HepG2 (cell line): ENCODE results near the gene ARHGEF3. TPM values are rescaled to one million over a fixed set of nuclear protein-coding genes. Genes with fewer than 3 reads are reported as not detected.

ENCODE experiments used
- ATF4 ChIP-seq, 2 experiments: fragments of 450-650 bp in 1 of 2; sonication (generic) in 1 of 2; formaldehyde crosslinking; IDR thresholded peaks; 2 replicates each; pipeline versions ENCODE4 v1.5.0 to v1.8.0; 2020 to 2022; ENCODE audit warnings: mild to moderate bottlenecking in 1 of 2, missing genetic modification reagents in 1 of 2
- CREB1 ChIP-seq, 2 experiments: fragments of 450-650 bp in 1 of 2; IDR thresholded peaks; 2 replicates each; pipeline ENCODE4 v1.6.1; 2016 to 2017; ENCODE audit warnings: control low read depth in 1 of 2, mild to moderate bottlenecking in 1 of 2, missing compliant biosample characterization in 1 of 2, missing genetic modification characterization in 1 of 2
- E2F1 ChIP-seq: sonication (generic); formaldehyde crosslinking; IDR thresholded peaks from 2 replicates; pipeline ENCODE4 v1.5.0; 2020; ENCODE audit warnings: missing genetic modification reagents
- EZH2 ChIP-seq: conservative IDR thresholded peaks from 2 replicates; pipeline ENCODE4 v1.6.1; 2012; ENCODE audit warnings: mild to moderate bottlenecking, low read depth, low read length, moderate library complexity
- FOXJ3 ChIP-seq: sonication (generic); formaldehyde crosslinking; IDR thresholded peaks from 2 replicates; pipeline ENCODE4 v1.4.0; 2020; ENCODE audit warnings: missing genetic modification reagents, mild to moderate bottlenecking, borderline replicate concordance
- HNRNPL ChIP-seq: fragments of 200-400 bp; formaldehyde crosslinking; IDR thresholded peaks from 2 replicates; pipeline ENCODE4 v1.6.1; 2017; ENCODE audit warnings: mild to moderate bottlenecking, low read depth, low read length
- KDM5A ChIP-seq: fragments of 200-600 bp; sonication (generic); IDR thresholded peaks from 2 replicates; pipeline ENCODE4 v1.7.0; 2018; ENCODE audit warnings: antibody characterized with exemption, mild to moderate bottlenecking, low read length, borderline replicate concordance
- KMT2B ChIP-seq: IDR thresholded peaks from 2 replicates; pipeline ENCODE4 v1.6.1; 2016; ENCODE audit warnings: missing genetic modification reagents, missing compliant biosample characterization
- NPAS2 ChIP-seq: sonication (generic); formaldehyde crosslinking; IDR thresholded peaks from 2 replicates; pipeline ENCODE4 v1.8.0; 2022; ENCODE audit warnings: mild to moderate bottlenecking, missing genetic modification reagents, borderline replicate concordance
- POLR2AphosphoS2 ChIP-seq: IDR thresholded peaks from 2 replicates; pipeline ENCODE4 v1.6.1; 2011; ENCODE audit warnings: low read depth, low read length, improper control_type of control experiment
- SAP130 ChIP-seq: IDR thresholded peaks from 2 replicates; pipeline ENCODE4 v1.6.1; 2016; ENCODE audit warnings: low read depth
- SCMH1 ChIP-seq: sonication (generic); formaldehyde crosslinking; IDR thresholded peaks from 2 replicates; pipeline ENCODE4 v1.9.0; 2021; ENCODE audit warnings: missing genetic modification reagents, mild to moderate bottlenecking, borderline replicate concordance
- TBX2 ChIP-seq: sonication (generic); formaldehyde crosslinking; IDR thresholded peaks from 2 replicates; pipeline ENCODE4 v1.5.0; 2020; ENCODE audit warnings: missing genetic modification reagents, mild to moderate bottlenecking, borderline replicate concordance
- WIZ ChIP-seq: sonication (generic); formaldehyde crosslinking; IDR thresholded peaks from 2 replicates; pipeline ENCODE4 v1.5.1; 2020; ENCODE audit warnings: mild to moderate bottlenecking, missing genetic modification reagents
- YEATS2 ChIP-seq: sonication (generic); formaldehyde crosslinking; IDR thresholded peaks from 2 replicates; pipeline ENCODE4 v1.4.0; 2020; ENCODE audit warnings: missing genetic modification reagents, borderline replicate concordance
- ZBTB14 ChIP-seq: sonication (generic); formaldehyde crosslinking; IDR thresholded peaks from 2 replicates; pipeline ENCODE4 v1.4.0; 2020; ENCODE audit warnings: missing genetic modification reagents
- ZBTB43 ChIP-seq: sonication (generic); formaldehyde crosslinking; conservative IDR thresholded peaks from 2 replicates; pipeline ENCODE4 v1.4.0; 2020; ENCODE audit warnings: missing genetic modification reagents
- ZNF224 ChIP-seq: sonication (generic); formaldehyde crosslinking; IDR thresholded peaks from 2 replicates; pipeline ENCODE4 v1.5.0; 2020; ENCODE audit warnings: mild to moderate bottlenecking, missing genetic modification reagents
- ZNF367 ChIP-seq: sonication (generic); formaldehyde crosslinking; IDR thresholded peaks from 2 replicates; pipeline ENCODE4 v1.4.0; 2020; ENCODE audit warnings: missing genetic modification reagents, borderline replicate concordance
- ZNF7 ChIP-seq: IDR thresholded peaks from 2 replicates; pipeline ENCODE4 v1.6.1; 2016; ENCODE audit warnings: missing biosample characterization, missing genetic modification reagents
- ZNF883 ChIP-seq: sonication (generic); formaldehyde crosslinking; IDR thresholded peaks from 2 replicates; pipeline ENCODE4 v1.5.1; 2020; ENCODE audit warnings: mild to moderate bottlenecking, missing genetic modification reagents; ENCODE audit errors: not compliant biosample characterization
- ZXDC ChIP-seq: sonication (generic); formaldehyde crosslinking; IDR thresholded peaks from 2 replicates; pipeline ENCODE4 v1.5.0; 2020; ENCODE audit warnings: mild to moderate bottlenecking, missing genetic modification reagents
- polyA plus RNA-seq, 8 experiments: library from polyadenylated mRNA; depleted of rRNA in 3 of 8; stranded (reverse) in 7 of 8; unstranded in 1 of 8; fragments of >200 nt; fragmentation: Illumina TruSeq in 4 of 8; extraction: Trizol in 4 of 8; gene quantifications; 2 replicates each; pipeline versions ENCODE4 v1.2.1 to v1.2.3, GENCODE V29; 2011 to 2016; ENCODE audit warnings: low read depth in 4 of 8, missing spikeins in 1 of 8, mixed read lengths in 1 of 8; ENCODE audit not compliant: insufficient read depth in 1 of 8
- total RNA-seq, 5 experiments: library from RNA; depleted of rRNA; stranded (reverse); fragments of >200 nt; fragmentation: Illumina TruSeq; extraction: Trizol; gene quantifications; 2 replicates each; pipeline ENCODE4 v1.2.3, GENCODE V29; 2016; ENCODE audit warnings: low read depth in 1 of 5

The ARHGEF3 gene
- total and polyA plus RNA-seq, 2 of the 13 experiments (the other 11 are each of a cell fraction or from before 2014, with no cell fraction given) = 14.8 to 23.1 TPM

- TF ChIP-seq ZXDC (peak; percentile 96; the same call in 1 of the 2 replicates), ZNF7 (CRISPR knock-in tag) (no peak), ZBTB14 (CRISPR knock-in tag) (peak; percentile 63; the same call in 1 of the 2 replicates), POLR2AphosphoS2 (no peak), ZNF224 (CRISPR knock-in tag) (peak; percentile 75; the same call in 1 of the 2 replicates), WIZ (CRISPR knock-in tag) (no peak; the same call in 1 of the 2 replicates), CREB1 (IDR thresholded peaks at IDR 0.05) (no peak), CREB1 (CRISPR knock-in tag; IDR thresholded peaks at IDR 0.05) (no peak), ZNF883 (CRISPR knock-in tag) (peak; percentile 88), YEATS2 (CRISPR knock-in tag) (peak; percentile 72; the same call in 1 of the 2 replicates), ZNF367 (CRISPR knock-in tag) (peak; percentile 81; the same call in 1 of the 2 replicates), KMT2B (CRISPR knock-in tag) (peak; percentile 60; the same call in 1 of the 2 replicates), NPAS2 (CRISPR knock-in tag) (no peak), TBX2 (CRISPR knock-in tag) (peak; percentile 79), FOXJ3 (CRISPR knock-in tag) (no peak), SAP130 (CRISPR knock-in tag) (peak; percentile 19; the same call in 1 of the 2 replicates), SCMH1 (CRISPR knock-in tag) (no peak), HNRNPL (no peak), ATF4 (CRISPR knock-in tag; IDR thresholded peaks at IDR 0.05) (0 out of 4 replicates have a peak, but pooled peaks of 1 of the 2 experiments have one; percentile 31), EZH2 (no peak), KDM5A (no peak), ZBTB43 (CRISPR knock-in tag) (peak; percentile 60), E2F1 (peak; percentile 89)
These were observed 118.5 kb downstream of the ARHGEF3 start, which contains the start of gene TASOR (continued) for GRCh38 chr3:56683122-56683817.
